Esophagus muscularis mucosa (tissue), 4 donors: ENCODE results near the gene CD151. TPM values are rescaled to one million over a fixed set of nuclear protein-coding genes. Genes with fewer than 3 reads are reported as not detected.

Experiments used
- DNase-seq: peaks from one replicate; pipeline ENCODE4 v3.0.0-alpha.2; 2017; ENCODE audit errors: extremely low spot score
- H3K27ac ChIP-seq, 4 donors: fragments of 200-600 bp; sonication (generic); replicated peaks in 1 of 4; 1 replicate in 3 of 4; 2 replicates in 1 of 4; pipeline ENCODE4 v1.5.1; 2016 to 2019; ENCODE audit warnings: mild to moderate bottlenecking in 1 of 4
- H3K27me3 ChIP-seq, 4 donors: fragments of 200-600 bp; sonication (generic); one replicate each; pipeline versions ENCODE4 v1.5.1 to v1.6.0; 2016 to 2019
- H3K36me3 ChIP-seq, 4 donors: fragments of 200-600 bp; sonication (generic); one replicate each; pipeline ENCODE4 v1.5.1; 2016 to 2019
- H3K4me1 ChIP-seq, 4 donors: fragments of 200-600 bp; sonication (generic); one replicate each; pipeline ENCODE4 v1.5.1; 2016 to 2019
- H3K4me3 ChIP-seq, 4 donors: fragments of 200-600 bp; sonication (generic); 1 replicate in 2 of 4; 2 replicates in 2 of 4; pipeline ENCODE4 v1.5.1; 2016 to 2019; ENCODE audit warnings: mild to moderate bottlenecking in 4 of 4, moderate library complexity in 1 of 4
- H3K9me3 ChIP-seq, 4 donors: fragments of 200-600 bp; sonication (generic); 1 replicate in 3 of 4; 2 replicates in 1 of 4; pipeline ENCODE4 v1.5.1; 2016 to 2019
- EP300 ChIP-seq: sonication (generic); formaldehyde crosslinking; IDR thresholded peaks from one replicate; pipeline ENCODE4 v1.6.1; 2017; ENCODE audit warnings: antibody characterized with exemption
- POLR2A ChIP-seq: fragments of 450-650 bp; IDR thresholded peaks from one replicate; pipeline ENCODE4 v1.6.1; 2017; ENCODE audit warnings: antibody characterized with exemption, moderate library complexity, mild to moderate bottlenecking, low read depth
- POLR2AphosphoS5 ChIP-seq, 2 donors: sonication (generic); formaldehyde crosslinking; IDR thresholded peaks; one replicate each; pipeline ENCODE4 v1.6.1; 2017; ENCODE audit warnings: antibody characterized with exemption in 2 of 2
- WGBS: methylation state at CpG from one replicate; pipeline ENCODE4 v1.1.5; 2018; 5-methylcytosine and 5-hydroxymethylcytosine counted together
- intact Hi-C: fragments of 100-400 bp; cut with DNase I; formaldehyde crosslinking; loops from one replicate; pipeline ENCODE4 v1.15.1; 2023
- total RNA-seq, 4 donors: library from RNA; depleted of rRNA; stranded (reverse); fragments of >200 nt; gene quantifications; one replicate each; pipeline versions ENCODE4 v1.1.0 to v1.2.1, GENCODE V29; 2016
- TF ChIP-seq, protein P1 (sequence below), 3 experiments: fragments of 200-600 bp in 2 of 3; fragments of 450-650 bp in 1 of 3; sonication (generic) in 2 of 3; IDR thresholded peaks; one replicate each; pipeline ENCODE4 v1.5.1; 2017 to 2019; ENCODE audit warnings: antibody characterized with exemption in 3 of 3, mild to moderate bottlenecking in 2 of 3, moderate library complexity in 1 of 3

Gene CD151
- total RNA-seq, 4 donors from 2014 or later: 219 to 730 (median 352) TPM

DNA sequence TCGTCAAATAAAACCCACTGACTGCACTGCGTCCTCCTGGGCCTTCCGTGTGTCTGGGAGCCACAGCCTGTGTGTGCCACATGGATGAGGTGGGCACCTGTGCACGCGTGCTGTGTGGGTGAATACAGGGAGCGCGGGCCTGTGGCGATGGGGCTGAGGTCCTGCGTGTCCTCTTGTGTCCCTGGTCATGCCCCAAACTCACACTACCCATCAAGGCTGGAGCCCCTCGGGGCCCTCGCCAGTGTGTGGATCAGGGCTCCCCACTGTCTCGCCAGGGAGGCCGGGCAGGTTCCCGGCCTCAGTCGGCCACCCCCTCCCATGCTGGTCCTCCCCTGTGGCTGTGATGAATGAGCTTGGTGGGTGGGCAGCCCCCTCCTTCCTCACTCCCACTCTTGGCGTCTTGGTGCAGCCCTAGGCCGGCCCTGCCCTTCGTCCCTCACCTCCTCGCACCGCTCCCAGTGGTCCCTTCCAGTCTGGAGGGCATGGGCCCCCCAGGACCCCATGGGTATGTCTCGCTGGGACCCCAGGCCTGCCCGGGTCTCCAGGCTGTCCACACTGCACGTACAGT lies 707 bp upstream of the CD151 start:
- Histone ChIP-seq H3K9me3 (no peaks in the 10 kb centered on the region), H3K36me3 (peaks cover 5 to 14% (median 13%) of the 10 kb centered on the region in 4 donors), H3K27ac (peak overlapping the region; percentile 88 to 93 (median 90)), H3K4me1 (peaks cover 86 to 96% (median 94%) of the 10 kb centered on the region in 4 donors), H3K4me3 (peak overlapping the region; percentile 78 to 94 (median 84)), H3K27me3 (peaks cover 0 to 55% (median 43%) of the 10 kb centered on the region in 4 donors)
- no peak for TF ChIP-seq EP300
- TF ChIP-seq, protein P1, sequence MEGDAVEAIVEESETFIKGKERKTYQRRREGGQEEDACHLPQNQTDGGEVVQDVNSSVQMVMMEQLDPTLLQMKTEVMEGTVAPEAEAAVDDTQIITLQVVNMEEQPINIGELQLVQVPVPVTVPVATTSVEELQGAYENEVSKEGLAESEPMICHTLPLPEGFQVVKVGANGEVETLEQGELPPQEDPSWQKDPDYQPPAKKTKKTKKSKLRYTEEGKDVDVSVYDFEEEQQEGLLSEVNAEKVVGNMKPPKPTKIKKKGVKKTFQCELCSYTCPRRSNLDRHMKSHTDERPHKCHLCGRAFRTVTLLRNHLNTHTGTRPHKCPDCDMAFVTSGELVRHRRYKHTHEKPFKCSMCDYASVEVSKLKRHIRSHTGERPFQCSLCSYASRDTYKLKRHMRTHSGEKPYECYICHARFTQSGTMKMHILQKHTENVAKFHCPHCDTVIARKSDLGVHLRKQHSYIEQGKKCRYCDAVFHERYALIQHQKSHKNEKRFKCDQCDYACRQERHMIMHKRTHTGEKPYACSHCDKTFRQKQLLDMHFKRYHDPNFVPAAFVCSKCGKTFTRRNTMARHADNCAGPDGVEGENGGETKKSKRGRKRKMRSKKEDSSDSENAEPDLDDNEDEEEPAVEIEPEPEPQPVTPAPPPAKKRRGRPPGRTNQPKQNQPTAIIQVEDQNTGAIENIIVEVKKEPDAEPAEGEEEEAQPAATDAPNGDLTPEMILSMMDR (IDR thresholded peaks at IDR 0.05): no peak
- no peak for TF ChIP-seq POLR2A
- TF ChIP-seq POLR2AphosphoS5 (IDR thresholded peaks at IDR 0.05): no peak
- intact Hi-C loops: no loop called here
- 58% methylated on average over 22 of the region's 23 CpGs for WGBS
- no peak for DNase-seq

DNA sequence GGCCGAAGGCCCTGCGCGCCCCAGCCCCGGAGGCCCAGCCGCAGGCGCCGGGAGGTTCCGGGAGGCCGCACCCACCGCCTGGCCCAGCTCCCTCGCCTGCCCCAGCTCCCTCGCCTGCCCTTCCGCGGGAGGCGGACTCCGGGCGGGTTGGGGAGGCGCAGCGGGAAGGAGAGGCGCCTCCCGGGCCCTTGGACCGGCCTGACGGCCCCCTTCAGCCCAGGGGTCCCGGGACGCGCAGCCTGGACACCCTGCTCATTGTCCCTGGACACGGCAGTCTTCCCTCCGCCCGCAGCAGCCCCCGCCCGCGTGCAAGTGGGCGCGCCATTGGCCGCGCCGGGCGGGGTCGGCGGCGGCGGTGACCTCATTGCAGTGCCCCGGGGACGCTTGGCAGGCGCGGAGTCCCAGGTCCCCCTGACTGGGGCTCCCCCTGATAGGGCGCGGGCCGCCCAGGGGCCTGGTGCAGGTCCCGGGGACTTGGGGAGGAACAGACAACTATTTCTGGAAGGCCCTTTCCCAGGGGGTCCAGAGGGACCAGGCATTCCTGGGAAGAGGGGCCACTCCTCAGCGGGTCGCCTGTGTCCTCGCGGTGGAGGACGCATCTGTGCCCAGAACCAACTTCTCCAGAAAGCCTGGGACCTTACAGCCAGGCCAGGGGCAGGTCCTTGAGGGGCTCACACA lies 501 bp downstream of the CD151 start:
- no peak for DNase-seq
- Histone ChIP-seq H3K9me3 (no peaks in the 10 kb centered on the region), H3K27ac (peak overlapping the region; percentile 88 to 93 (median 90)), H3K27me3 (peaks cover 0 to 43% (median 31%) of the 10 kb centered on the region in 4 donors), H3K36me3 (peaks cover 17 to 26% (median 25%) of the 10 kb centered on the region in 4 donors), H3K4me3 (peak overlapping the region; percentile 78 to 94 (median 84)), H3K4me1 (peaks cover 79 to 95% (median 92%) of the 10 kb centered on the region in 4 donors)
- peak; percentile 19 for TF ChIP-seq POLR2A
- peak; percentile 35 to 55 for TF ChIP-seq POLR2AphosphoS5 (IDR thresholded peaks at IDR 0.05)
- TF ChIP-seq, protein P1 (IDR thresholded peaks at IDR 0.05): no peak
- no peak for TF ChIP-seq EP300
- under 1% methylated on average over 24 of the region's 55 CpGs for WGBS
- intact Hi-C loops: no loop called here

DNA sequence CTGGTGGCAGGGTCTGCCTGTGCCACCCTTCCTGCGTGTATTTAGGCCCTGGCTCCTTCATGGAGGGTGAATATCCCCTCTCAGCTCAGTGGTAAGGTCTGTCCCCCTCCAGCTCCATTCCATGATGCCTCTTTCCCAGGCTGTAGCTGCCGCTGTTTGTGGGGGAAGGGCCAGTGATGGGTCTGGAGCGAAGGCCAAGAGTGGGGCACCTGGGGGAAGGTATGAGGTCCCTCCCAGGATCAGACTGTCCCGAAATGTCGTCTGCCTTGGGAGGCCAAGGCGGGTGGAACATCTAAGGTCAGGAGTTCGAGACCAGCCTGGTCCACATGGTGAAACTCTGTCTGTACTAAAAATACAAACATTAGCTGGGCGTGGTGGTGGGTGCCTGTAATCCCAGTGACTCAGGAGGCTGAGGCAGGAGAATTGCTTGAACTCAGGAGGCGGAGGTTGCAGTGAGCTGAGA lies 1.1 kb downstream of the CD151 start:
- peak overlapping the region; percentile 78 to 94 (median 84) for H3K4me3 ChIP-seq
- 34% methylated on average over 9 of the region's 9 CpGs for WGBS
- H3K27me3 ChIP-seq: peaks cover 0 to 37% (median 25%) of the 10 kb centered on the region in 4 donors
- DNase-seq: no peak
- H3K9me3 ChIP-seq: no peaks in the 10 kb centered on the region
- peaks cover 23 to 32% (median 31%) of the 10 kb centered on the region in 4 donors for H3K36me3 ChIP-seq
- H3K4me1 ChIP-seq: peaks cover 77 to 95% (median 92%) of the 10 kb centered on the region in 4 donors
- peak overlapping the region; percentile 88 to 93 (median 90) for H3K27ac ChIP-seq
- intact Hi-C loops: no loop called here
- TF ChIP-seq EP300 (no peak), POLR2AphosphoS5 (IDR thresholded peaks at IDR 0.05) (peak; percentile 45 to 51)
- TF ChIP-seq, protein P1 (IDR thresholded peaks at IDR 0.05): no peak

DNA sequence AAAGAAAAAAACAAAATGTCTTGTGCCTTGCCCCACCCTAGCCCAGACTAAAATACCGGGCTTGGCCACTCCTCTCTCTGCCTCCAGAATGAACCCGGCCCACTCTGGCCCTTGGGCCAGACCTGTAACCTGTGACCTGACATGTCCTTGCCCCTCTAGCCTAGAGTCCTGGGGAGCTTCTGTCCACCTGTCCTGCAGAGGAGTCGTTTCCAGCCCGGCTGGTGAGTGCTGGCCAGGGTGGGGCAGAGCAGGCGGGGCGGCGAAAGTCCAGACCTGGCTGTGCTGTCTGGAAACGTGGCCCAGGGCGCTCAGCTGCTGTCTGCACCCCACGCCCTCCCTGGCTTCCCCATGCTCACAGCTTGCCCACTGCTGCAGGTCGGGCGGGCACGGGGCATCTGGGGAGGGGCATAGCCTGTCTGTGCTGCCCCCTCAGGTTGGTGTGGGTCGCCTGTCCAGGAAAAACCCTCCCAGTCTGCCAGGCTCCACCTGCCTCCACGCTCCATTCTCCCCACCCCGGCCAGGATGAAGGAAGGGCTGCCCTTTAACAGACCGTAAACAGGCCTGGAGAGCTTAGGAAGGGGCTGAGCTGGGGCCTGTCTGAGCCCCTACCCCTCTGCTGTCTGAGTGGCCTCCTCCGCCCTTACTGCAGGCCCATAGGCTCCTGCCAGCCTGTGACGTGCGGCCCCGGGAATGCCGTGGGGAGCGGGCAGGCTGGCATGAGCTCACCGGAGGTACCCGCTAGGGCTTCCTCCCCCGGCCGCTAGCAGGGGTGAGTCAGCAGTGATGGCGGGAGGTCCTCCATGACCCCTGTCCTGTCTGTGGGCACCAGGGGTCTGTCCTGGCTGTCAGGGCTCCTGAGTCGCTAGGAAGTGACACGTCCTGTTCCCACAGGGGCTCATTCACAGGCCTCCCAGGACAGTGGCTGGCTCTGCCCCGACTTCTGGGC lies 1.9 kb downstream of the CD151 start:
- H3K27me3 ChIP-seq: peaks cover 0 to 29% (median 18%) of the 10 kb centered on the region in 4 donors
- peak overlapping the region; percentile 88 to 93 (median 90) for H3K27ac ChIP-seq
- peaks cover 29 to 40% (median 39%) of the 10 kb centered on the region in 4 donors for H3K36me3 ChIP-seq
- peak overlapping the region; percentile 78 to 94 (median 84) for H3K4me3 ChIP-seq
- peaks cover 74 to 95% (median 90%) of the 10 kb centered on the region in 4 donors for H3K4me1 ChIP-seq
- intact Hi-C loops: no loop called here
- 17% methylated on average over 13 of the region's 31 CpGs for WGBS
- H3K9me3 ChIP-seq: no peaks in the 10 kb centered on the region
- no peak for DNase-seq
- TF ChIP-seq, protein P1 (IDR thresholded peaks at IDR 0.05): peak in 1 of 3 experiments; percentile 8
- peak; percentile 49 for TF ChIP-seq POLR2A
- peak; percentile 84 to 88 for TF ChIP-seq POLR2AphosphoS5 (IDR thresholded peaks at IDR 0.05)
- TF ChIP-seq EP300: no peak
